ENCODE data around the gene BRD7. TPM values are rescaled to one million over a fixed set of nuclear protein-coding genes. Genes with fewer than 3 reads are reported as not detected.

The BRD7 gene
- total RNA-seq, 2 experiments from 2014 or later: 93.6 to 98.5 TPM

DNA sequence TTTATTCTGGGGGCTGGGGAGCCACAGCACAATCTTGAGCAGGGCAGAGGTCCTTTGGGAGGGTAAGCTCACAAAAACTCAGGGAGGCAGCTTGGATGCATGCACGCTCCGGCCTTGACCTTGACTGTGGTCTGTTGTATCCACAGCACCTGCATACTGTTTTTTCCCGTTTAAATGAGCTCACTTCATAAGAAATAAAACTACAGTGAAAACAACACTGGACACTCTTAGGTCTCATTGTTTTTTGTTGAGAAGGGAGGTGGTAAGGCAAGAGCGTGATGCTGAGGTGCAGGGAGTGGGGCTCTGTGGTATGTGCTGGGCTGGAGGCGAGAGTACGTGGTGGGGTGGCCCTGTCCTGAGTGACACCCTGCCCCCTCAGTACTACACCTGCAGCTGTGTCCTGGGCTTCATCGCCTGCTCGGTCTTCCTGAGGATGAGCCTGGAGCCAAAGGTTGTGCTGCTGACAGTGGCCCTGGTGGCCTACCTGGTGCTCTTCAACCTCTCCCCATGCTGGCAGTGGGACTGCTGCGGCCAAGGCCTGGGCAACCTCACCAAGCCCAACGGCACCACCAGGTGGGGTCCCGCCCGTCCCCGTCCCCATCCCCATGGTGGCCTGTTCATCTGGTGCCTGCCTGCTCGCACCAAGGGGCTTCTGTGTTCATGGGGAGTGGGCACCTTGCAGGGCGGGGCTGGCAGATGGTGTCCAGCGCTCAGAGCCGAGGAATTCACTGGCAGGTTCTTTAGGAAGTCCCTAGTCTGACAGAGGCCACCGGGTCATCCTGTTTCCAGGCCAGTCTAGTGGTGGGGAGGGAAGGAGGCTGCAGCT is 58.3 kb downstream of the BRD7 start:
- peaks cover 17% of the 10 kb centered on the region for H3K4me1 Mint-ChIP-seq
- H3K4me3 Mint-ChIP-seq: no peak overlapping the region
- no peak for DNase-seq
- no peaks in the 10 kb centered on the region for H3K9me3 Mint-ChIP-seq
- H3K27ac Mint-ChIP-seq: peak overlapping the region; percentile 61
- no peaks in the 10 kb centered on the region for H3K27me3 Mint-ChIP-seq
- peaks cover 24% of the 10 kb centered on the region for H3K36me3 Mint-ChIP-seq

GRCh38 chr16:50309527-50310307 is 59.1 kb downstream of the BRD7 start:
- Mint-ChIP-seq H3K27me3 (no peaks in the 10 kb centered on the region), H3K36me3 (peaks cover 21% of the 10 kb centered on the region), H3K27ac (peak overlapping the region; percentile 61), H3K9me3 (no peaks in the 10 kb centered on the region), H3K4me3 (no peak overlapping the region), H3K4me1 (peaks cover 15% of the 10 kb centered on the region)
- DNase-seq: no peak

DNA sequence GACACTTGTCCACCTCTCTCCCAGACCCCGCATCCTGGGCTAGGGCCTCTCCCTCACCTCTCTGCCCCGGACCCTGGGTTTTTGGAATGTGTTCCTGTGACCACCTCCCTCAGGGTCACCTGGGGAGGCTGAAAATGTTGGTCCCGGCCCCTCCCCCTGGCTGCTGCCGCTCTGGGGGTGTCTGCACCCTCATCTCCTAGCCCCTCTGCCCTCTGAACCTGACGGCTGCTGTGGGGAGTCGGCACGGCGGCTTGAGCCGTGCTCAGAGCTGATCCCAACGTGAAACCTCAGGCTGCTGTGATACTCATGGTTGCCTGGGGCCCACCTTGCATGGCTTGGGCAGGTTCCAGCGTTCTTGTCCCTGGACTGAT is 59.6 kb downstream of the BRD7 start:
- H3K4me3 Mint-ChIP-seq: no peak overlapping the region
- peaks cover 15% of the 10 kb centered on the region for H3K4me1 Mint-ChIP-seq
- peak overlapping the region; percentile 61 for H3K27ac Mint-ChIP-seq
- no peaks in the 10 kb centered on the region for H3K9me3 Mint-ChIP-seq
- H3K27me3 Mint-ChIP-seq: no peaks in the 10 kb centered on the region
- DNase-seq: no peak
- peaks cover 21% of the 10 kb centered on the region for H3K36me3 Mint-ChIP-seq

- Mint-ChIP-seq H3K4me3 (no peak overlapping the region), H3K27me3 (no peaks in the 10 kb centered on the region), H3K9me3 (no peaks in the 10 kb centered on the region), H3K27ac (no peak overlapping the region), H3K36me3 (peaks cover 17% of the 10 kb centered on the region), H3K4me1 (peaks cover 11% of the 10 kb centered on the region)
- no peak for DNase-seq
These were observed 60.4 kb downstream of the BRD7 start for GRCh38 chr16:50308237-50308965.

GRCh38 chr16:50306287-50306686 is 62.5 kb downstream of the BRD7 start:
- no peaks in the 10 kb centered on the region for H3K27me3 Mint-ChIP-seq
- no peak overlapping the region for H3K4me3 Mint-ChIP-seq
- DNase-seq: no peak
- H3K27ac Mint-ChIP-seq: no peak overlapping the region
- H3K4me1 Mint-ChIP-seq: no peaks in the 10 kb centered on the region
- H3K9me3 Mint-ChIP-seq: no peaks in the 10 kb centered on the region
- H3K36me3 Mint-ChIP-seq: peaks cover 3% of the 10 kb centered on the region

DNA sequence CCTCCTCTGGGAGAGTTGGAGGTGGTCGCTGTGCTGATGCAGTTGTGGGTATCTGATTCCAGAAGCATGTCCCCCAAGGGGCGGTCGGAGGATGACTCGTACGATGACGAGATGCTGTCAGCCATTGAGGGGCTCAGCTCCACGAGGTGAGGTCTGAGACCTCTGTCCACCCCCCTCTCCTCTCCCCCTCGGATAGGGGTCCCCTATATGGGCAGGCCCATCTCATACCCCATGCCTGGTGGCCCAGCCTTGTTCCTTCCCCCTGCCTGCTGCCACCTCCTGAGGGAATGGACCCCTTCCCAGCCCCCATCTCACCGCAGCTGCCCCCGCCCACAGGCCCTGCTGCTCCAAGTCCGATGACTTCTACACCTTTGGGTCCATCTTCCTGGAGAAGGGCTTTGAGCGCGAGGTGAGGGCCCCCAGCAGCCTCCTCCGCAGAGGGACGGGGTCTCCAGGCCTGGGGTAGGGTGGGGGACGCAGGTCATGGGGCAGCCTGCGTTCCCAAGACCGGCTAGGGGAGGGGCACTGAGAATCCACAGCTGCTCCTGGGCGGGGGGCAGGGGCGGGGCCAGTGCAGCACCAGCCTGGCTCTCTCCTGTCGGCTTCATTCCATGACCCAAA is 63.2 kb downstream of the BRD7 start:
- Mint-ChIP-seq H3K27ac (no peak overlapping the region), H3K36me3 (peaks cover 3% of the 10 kb centered on the region), H3K27me3 (no peaks in the 10 kb centered on the region), H3K4me1 (no peaks in the 10 kb centered on the region), H3K9me3 (no peaks in the 10 kb centered on the region), H3K4me3 (no peak overlapping the region)
- DNase-seq: no peak

DNA sequence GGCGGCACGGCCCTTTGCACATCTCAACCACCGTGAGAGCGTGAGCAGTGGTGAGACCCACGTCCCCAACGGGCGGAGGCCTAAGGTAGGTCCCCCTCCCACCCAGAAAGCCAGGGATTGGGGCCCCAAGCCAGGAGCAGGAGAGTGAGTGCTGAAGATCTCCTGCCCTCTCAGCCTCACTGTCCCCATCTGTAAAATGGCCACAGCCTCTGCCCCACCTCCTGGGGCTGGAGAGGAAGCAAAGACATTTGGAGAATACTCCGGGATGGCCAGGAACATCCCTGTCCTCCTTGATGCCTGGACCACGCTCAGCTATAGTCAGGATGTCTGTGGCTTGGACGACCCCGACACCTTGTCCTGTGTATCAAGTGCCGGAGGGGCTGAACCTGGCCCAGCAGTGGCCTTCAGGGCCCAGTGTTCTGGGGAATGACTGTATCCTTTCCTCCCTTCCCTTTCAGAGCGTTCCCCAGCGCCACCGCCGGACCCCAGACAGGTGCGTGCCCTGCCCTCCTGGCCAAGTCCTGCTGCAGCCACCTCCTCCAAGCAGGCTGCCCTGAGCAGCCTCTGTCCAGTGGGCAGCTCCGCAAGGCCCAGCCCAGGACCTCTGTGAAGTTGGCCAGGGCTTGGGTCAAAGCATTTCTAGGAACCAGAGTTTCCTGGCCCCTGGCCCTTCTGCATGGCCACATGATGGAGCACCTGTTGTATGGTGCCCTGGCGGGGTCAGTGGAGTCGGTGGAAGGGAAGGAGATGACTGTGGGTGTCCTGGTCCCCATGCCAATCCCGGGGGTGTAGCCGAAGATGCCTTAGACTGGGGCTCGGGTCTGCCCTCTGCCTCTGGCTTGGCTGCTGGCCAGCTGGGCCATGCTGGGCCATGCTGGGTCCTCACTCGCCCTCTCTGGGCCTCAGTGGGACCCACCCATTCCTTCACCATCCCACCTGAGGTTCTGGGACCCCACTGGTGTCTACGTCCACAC is 64.0 kb downstream of the BRD7 start:
- Mint-ChIP-seq H3K27me3 (no peaks in the 10 kb centered on the region), H3K9me3 (no peaks in the 10 kb centered on the region), H3K36me3 (peaks cover under 1% of the 10 kb centered on the region), H3K4me1 (no peaks in the 10 kb centered on the region), H3K4me3 (no peak overlapping the region), H3K27ac (no peak overlapping the region)
- DNase-seq: no peak

DNA sequence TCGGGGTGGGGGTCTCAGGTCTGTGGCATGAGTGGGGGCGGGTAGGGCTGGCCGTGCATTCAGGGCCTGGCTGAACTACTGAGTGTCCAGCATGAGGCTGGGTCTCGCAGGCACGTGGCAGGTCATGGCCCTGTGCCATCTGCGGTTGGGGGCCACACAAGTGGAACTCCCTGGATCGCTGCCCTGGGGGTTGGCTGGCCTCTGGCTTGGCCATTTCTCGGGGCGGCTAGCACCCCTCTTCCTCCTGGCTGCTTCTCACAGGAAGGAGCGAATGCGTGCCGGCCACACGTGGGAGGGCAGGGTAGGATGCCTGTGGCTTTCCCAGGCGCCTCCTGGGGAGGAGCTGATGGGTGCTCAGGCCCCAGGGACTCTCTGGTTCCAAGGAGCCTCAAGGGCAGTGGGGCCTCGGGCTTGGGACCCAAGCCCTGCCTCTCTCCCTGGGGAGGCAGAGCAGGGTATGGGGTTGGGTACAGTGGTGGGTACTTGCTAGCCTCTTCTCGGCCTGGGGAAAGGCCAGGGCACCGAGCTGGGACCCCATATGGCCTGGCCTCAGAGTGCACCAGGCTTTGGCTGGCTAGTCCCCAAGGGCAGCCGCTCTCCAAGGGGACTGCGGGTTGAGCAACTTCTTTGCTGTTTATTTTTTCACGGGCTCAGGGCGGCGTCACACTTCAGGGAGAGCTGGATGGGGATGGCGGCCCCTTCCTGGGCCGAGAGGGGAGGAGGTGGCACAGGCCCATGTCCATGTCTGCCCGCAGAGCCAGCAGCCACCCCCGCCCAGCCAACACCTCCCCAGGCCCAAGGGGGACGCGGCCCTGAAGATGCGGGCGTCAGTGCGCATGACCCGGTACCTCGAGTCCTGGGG is 65.0 kb downstream of the BRD7 start:
- Mint-ChIP-seq H3K4me1 (no peaks in the 10 kb centered on the region), H3K4me3 (no peak overlapping the region), H3K27me3 (no peaks in the 10 kb centered on the region), H3K36me3 (no peaks in the 10 kb centered on the region), H3K9me3 (no peaks in the 10 kb centered on the region), H3K27ac (no peak overlapping the region)
- no peak for DNase-seq

DNA sequence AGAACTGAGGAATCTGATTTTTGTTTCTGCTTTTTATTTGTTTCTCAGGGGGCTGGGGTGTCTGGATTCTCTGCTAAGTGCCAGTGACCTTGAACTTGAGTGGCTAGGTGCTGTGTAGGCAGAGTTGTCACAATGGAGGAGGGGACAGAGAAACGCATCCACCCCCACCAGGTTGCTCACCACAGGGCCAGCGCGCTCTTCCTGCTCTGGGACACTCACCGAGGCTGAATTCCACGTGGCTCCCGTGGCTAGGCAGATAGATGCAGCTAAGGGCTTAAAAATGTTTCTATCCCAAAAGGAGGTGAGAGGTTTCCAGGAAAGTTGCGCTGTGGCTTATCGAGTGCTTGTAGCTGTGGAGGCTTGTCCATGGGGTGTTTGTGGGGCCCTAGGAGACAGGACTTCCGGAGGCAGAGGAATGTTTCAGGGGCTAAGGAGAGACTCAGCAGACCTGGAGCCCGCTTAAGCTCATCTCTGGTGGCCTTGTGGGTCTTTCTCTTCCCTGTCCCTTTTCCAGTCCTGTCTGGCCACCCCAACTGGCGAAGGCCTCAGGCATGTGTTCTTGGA is 65.7 kb downstream of the BRD7 start:
- Mint-ChIP-seq H3K4me3 (no peak overlapping the region), H3K27ac (no peak overlapping the region), H3K36me3 (no peaks in the 10 kb centered on the region), H3K27me3 (no peaks in the 10 kb centered on the region), H3K9me3 (no peaks in the 10 kb centered on the region), H3K4me1 (no peaks in the 10 kb centered on the region)
- no peak for DNase-seq

DNA sequence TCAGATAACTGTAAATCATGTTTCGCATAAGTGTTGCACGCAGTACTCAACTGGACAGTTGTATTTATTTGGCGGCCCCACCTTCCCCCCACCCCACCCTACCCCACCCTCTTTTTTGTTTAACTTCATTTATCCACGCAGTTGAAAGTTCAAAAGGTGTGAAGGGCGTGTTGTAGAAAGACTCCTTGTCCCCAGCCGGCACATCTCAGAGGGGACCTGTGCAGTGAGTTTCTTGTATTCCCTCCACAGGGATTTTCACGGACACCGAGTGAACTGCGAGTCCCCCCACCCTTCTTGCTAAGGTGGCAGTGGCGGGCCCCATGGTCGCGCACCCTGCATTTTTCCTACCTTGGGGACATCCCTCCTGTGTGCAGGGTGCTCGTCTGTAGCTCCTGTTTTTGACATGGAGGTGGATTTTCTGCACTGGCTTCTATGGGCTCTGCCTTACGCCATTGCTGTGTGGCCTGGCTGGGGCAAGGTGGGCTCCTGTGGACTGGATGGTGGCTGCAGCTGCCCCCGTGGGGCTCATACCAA is 66.2 kb downstream of the BRD7 start:
- DNase-seq: no peak
- no peaks in the 10 kb centered on the region for H3K4me1 Mint-ChIP-seq
- no peaks in the 10 kb centered on the region for H3K9me3 Mint-ChIP-seq
- H3K27me3 Mint-ChIP-seq: no peaks in the 10 kb centered on the region
- no peak overlapping the region for H3K4me3 Mint-ChIP-seq
- H3K27ac Mint-ChIP-seq: no peak overlapping the region
- H3K36me3 Mint-ChIP-seq: no peaks in the 10 kb centered on the region

DNA sequence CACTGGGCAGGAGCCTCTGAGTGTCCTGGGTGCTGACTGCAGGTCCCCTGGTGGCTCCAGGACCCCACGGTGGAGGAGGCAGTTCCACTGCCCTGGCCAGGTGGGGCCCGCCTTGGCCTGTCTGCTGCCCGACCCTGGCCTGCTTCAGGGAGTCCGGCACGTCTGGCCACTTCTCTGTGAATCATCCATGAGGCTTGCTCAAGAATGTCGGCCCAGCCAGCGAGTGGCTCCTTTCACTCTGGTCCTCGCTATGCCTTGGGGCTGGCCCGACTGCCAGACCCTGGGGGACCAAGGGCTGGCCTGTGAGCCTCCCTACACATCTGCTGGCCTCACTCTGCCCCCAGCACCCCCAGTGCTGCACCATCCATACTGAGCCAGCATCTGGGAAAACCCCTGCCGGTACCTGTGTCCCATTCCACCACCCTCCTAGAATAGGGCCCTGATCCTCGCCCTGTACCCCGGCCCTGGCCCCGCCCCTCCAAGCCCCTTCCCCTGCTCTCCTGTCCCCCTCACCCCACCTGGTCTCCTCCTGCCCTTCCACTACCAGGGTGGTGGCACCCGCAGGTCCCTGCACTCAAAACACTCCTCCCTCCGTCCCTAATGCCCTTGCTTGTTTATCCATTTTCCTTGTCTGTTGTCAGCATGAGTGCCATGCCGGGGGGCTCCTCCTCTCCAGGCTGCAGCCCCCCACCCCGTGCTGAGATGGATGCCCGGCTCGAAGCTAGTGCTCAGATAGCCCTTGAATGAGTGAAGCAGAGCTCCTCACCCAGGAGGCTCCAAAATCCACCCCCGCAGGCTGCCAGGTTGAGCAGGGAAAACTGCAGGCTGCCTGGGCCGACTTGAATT is 66.9 kb downstream of the BRD7 start:
- no peak for DNase-seq
- H3K36me3 Mint-ChIP-seq: no peaks in the 10 kb centered on the region
- no peaks in the 10 kb centered on the region for H3K4me1 Mint-ChIP-seq
- no peaks in the 10 kb centered on the region for H3K9me3 Mint-ChIP-seq
- no peaks in the 10 kb centered on the region for H3K27me3 Mint-ChIP-seq
- no peak overlapping the region for H3K4me3 Mint-ChIP-seq
- H3K27ac Mint-ChIP-seq: no peak overlapping the region

GRCh38 chr16:50300942-50301625 is 67.7 kb downstream of the BRD7 start:
- no peaks in the 10 kb centered on the region for H3K4me1 Mint-ChIP-seq
- H3K9me3 Mint-ChIP-seq: no peaks in the 10 kb centered on the region
- H3K36me3 Mint-ChIP-seq: no peaks in the 10 kb centered on the region
- H3K27me3 Mint-ChIP-seq: no peaks in the 10 kb centered on the region
- no peak for DNase-seq
- H3K4me3 Mint-ChIP-seq: no peak overlapping the region
- H3K27ac Mint-ChIP-seq: no peak overlapping the region

All from activated naive CD8-positive, alpha-beta T cell treated with anti-CD3 and anti-CD28 coated beads for 36 hours (primary cell).